ENCODE measurements around the gene SBF2. TPM values are rescaled to one million over a fixed set of nuclear protein-coding genes. Genes with fewer than 3 reads are reported as not detected.

SBF2 gene
- total RNA-seq, 4 donors from 2014 or later = 53.8 to 125 (median 76.4) TPM

- ATAC-seq (ENCODE audit: low FRiP score) (no peak), DNase-seq (ENCODE audit: low spot score) (no peak)
- TF ChIP-seq CTCF (IDR thresholded peaks at IDR 0.05) = no peak
Measured at GRCh38 chr11:10308201-10308954, 14.4 kb upstream of the SBF2 start.

GRCh38 chr11:10307400-10308200, 13.6 kb upstream of the SBF2 start:
- DNase-seq (ENCODE audit: low spot score) (peak; percentile 71), ATAC-seq (ENCODE audit: low FRiP score) (peak; percentile 41)
- peak in 1 of 3 donors; percentile 99 for TF ChIP-seq CTCF (IDR thresholded peaks at IDR 0.05)

- TF ChIP-seq CTCF (IDR thresholded peaks at IDR 0.05) = no peak
- ATAC-seq (ENCODE audit: low FRiP score) (no peak), DNase-seq (ENCODE audit: low spot score) (no peak)
Measured at GRCh38 chr11:10307022-10307399, 13.0 kb upstream of the SBF2 start.

GRCh38 chr11:10305964-10306918, 12.2 kb upstream of the SBF2 start:
- no peak for DNase-seq (ENCODE audit: low spot score)
- no peak for ATAC-seq (ENCODE audit: low FRiP score)
- no peak for TF ChIP-seq CTCF (IDR thresholded peaks at IDR 0.05)

- no peak for ATAC-seq (ENCODE audit: low FRiP score)
- no peak for DNase-seq (ENCODE audit: low spot score)
- TF ChIP-seq CTCF (IDR thresholded peaks at IDR 0.05) = no peak
Measured at GRCh38 chr11:10305262-10305963, 11.4 kb upstream of the SBF2 start.
